Stimulated activated CD8-positive, alpha-beta memory T cell treated with anti-CD3 and anti-CD28 coated beads, Interleukin-7, amount 100 ng/mL, for 24 hours (primary cell): ENCODE data around the gene GRID1.

Experiments
- DNase-seq: peaks from one replicate; pipeline ENCODE4 v3.0.0-alpha.2; 2020; ENCODE audit warnings: low read depth

GRID1 gene

DNA sequence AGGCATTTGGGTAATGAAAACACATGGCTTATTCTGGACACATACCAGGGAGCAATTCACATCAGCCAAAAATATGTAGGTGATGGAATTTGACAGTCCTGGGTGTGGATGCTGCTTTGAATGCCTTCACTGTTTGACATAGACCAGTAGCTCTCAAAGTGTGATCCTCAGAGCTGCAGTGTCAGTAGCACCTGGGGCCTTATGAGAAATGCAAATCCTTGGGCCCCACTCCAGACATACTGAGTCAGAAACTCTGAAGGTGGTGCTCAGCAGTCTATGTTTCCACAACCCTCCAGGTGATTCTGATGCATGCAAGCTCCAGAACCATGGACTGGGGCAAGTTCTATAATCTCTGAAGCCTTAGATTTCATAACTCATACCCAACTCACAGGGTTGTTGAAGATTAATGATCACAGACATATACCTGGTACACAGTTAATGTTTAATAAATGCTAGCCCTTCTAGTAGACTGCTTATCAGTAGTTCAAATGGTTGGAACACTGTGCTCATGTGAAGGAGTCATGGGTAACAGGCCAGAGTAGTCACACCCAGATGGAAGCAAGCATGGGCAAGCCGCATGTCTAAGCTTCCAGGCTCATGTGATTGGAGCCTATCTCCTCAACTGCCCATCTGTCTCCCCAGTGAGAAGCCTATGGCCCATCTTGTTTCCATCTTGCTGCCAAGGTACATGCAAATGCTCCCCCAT, 715.7 kb downstream of the GRID1 start:
- DNase-seq: no peak

DNA sequence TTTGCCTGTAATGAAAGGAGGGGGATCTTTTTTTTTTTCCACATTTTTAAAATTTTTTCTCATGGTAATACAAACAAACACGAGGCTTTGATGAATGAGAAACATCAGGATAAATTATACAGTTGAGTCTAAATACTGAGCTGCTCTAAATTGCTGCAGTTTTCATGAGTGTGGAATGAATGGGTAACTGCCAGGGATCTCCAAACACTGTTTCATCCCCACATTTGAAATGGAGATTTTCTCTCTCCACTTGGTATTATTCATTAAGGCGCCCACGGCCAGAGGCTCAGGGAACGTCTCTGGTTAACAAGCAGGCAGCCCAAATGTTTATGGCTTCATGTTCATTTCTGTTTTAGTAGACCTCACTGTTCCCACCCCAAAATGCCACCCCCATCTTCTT, 717.1 kb downstream of the GRID1 start:
- DNase-seq: no peak

DNA sequence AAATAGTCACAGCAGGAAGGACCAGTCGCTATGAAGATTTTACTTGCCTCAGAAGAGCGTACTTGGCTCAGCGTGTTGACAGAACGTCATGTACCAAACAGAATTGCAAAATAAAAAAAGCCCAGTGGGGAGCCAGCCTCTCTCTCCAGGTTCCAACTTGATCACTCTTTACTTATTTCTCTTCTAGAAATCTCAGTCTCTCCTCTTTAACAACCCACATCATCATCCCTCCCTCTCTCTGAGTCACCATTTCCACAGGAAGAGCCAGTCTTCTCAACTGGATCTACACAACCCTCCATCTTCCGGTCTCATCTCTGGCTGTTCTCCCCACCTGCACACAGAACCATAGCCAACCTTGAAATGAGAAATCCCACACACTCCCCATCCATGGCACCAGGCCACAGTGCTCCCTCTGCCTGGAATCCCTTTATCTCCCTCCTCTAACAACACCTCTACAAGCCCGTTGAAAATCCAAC, 718.3 kb downstream of the GRID1 start:
- no peak for DNase-seq

DNA sequence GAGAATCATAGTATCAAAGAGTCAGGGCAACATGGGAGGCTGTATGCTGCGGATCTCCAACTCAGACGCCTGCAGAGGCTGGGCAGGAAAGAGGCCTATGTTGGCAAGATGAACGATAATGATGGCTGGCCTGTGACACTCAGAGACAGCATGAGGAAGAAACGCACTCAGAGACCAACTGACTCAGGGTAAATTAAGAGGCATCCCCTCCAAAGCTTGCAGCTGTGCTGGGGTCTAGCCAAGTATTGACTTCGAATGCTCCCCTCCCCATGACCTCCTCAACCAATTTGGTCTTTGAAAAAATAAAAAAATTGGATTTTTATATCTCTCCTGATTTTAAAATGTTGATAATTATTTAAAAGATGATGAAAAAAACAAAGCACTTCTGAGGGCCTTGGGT, 718.9 kb downstream of the GRID1 start:
- DNase-seq: no peak

DNA sequence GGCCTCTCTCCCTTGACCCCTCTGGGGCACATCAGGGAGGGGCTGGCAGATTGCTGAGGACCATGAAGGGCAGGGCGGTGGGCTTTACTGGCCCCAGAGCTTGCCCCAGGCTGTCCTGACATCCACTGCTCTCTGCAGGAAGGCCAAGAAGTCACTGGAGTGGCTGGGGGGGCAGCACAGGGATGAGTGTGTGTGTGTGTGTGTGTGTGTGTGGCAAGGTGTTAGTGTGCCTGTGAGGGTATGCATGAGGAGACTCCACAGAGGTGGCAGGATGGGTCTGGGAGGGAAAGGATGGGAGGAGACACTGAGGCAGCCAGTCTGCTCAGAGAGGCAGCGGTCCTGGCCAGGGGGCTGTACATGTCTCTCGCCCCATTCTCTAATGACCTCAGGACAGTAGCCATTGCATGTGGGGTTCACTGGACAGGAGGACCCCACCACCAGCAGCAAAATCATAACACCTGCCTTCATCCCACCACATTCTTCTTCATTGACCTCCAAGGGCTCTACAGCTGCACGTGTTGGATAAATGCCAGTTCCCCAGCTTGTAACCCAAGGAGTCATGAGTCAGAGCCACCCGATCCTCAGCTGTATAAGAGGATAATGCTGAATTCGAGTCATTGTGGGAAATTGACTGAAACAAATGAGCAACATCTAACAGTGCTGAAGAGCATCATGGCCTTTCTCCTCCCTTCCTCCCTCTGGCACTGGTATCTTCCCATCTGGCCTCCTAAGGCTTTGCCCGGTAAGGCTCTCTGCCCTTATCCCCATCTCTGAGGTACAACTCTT, 720.5 kb downstream of the GRID1 start:
- DNase-seq: no peak

DNA sequence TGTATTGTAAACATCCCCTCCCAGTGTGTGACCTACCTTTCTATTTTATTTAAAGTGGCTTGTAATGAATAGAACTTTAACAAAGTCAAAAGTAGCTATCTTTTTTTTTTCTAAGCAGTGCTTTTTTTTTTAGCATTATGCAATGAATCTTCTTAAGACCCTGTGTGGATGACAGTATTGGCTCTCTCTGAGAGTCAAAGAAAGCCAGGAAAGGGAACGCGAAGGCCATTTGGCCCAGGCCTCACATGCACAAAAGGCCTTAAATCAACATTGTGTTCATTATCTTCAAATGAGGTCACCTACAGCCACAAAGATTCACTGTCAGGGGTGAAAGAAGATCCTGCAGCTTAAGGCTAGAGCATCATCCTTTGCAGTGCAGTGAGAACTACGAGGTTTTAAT, 721.5 kb downstream of the GRID1 start:
- DNase-seq: no peak

DNA sequence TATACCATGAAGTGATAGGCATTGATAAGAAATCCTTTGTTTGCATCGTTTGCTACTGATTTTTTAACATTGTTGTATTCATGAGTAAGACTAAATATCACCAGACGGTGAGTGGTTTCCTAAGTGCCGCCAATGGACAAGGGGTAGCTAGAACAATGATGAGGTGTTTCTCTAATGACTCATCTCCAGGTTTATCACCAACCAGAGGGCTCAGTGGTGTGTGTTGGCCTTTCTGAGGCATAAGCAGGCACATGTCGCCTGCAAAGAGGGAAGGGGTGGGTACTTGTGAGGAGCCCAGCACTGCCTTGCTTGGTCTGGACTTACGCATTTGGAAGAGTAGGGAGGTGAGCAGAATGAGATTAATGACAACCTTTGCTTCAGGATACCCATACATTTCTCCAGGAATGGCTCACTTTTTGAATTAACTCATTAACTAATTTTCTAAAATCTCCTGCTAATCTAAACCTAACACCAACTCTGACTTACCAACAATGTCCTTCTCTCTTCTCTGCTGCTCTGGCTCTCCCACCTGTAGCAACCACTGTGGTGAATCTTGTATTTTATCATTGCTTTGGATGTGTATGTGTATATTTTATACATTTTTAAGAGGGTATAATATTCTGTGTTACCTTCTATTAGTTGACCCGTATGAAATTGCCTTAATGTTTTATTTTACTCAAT, 722.6 kb downstream of the GRID1 start:
- no peak for DNase-seq

DNA sequence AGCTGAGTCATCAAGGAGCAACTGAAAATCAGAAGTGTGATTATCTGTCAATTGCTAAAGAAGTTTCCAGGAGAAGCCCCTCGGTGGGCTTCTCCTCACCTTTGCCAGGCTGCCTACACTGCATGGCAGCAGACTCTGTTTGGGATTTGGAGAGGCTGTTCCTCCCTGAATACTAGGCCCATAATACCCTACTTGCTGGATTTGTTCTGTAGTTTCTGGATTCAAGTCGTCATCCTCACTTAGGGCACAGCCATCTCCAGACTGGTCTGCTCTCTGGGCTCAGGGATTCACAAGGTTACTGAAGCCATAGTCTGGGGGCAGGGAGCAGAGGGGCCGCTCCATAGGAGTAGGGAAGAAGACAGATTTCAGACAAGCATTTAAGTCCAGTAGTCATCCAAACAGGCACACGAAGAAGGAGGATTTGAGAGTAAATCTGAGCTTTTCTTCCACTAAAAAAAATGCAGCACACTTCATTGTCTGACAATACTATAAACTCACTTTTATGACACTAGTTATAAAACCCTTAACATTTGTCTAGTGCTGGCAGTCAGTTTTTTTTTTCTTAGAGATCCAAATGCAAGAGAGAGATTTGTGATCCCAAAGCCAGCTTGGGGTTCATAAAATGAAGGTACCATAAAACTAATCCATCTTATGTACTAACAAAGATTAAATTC, 723.3 kb downstream of the GRID1 start:
- DNase-seq: no peak

DNA sequence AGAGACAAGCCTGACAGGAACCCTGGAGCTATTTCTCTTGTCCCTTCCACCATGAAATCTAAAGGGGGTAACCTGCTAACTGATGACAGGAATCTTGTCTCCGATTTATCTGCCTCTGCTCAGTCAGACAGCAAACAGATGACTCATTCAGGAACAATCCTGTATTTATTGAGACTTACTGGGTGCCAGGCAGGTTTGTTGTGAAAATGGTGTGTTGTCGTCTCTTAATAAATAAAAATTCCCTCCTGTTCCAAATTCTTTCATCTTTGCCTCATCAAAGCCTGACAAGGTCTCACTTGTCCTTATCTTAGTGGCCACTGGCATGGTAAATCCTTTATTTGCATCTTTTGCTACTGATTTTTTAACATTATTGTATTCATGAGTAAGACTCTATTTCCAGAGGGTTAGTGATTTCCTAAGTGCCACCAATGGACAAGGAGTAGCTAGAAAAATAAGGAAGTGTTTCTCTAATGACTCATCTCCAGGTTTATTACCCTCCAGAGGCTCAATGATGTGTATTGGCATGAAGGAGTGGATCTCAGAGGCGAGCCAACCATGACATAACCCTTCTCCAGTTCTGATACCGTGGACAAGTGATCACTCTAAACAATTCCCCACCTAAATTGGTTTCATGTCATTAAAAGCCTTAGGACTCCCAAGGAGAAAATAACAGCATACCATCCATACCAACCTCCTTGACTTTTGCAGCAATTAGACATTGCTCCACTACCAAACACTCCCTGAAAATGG, 724.0 kb downstream of the GRID1 start:
- no peak for DNase-seq

DNA sequence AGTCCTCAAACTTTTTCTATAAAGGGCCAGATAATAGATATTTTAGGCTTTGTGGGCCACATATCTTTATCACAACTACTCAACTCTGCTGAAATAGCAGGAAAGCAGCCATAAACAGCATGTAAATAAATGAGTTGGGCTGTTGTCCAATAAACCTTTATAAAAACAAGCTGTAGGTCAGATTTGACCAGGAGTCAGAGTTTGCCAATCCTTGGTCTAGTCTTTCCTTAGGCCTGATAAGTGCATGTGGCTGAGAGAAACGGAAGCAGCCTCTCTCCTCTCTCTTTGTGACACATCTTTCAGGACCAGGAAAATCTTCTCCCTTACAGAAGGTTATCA, 724.5 kb downstream of the GRID1 start:
- no peak for DNase-seq

DNA sequence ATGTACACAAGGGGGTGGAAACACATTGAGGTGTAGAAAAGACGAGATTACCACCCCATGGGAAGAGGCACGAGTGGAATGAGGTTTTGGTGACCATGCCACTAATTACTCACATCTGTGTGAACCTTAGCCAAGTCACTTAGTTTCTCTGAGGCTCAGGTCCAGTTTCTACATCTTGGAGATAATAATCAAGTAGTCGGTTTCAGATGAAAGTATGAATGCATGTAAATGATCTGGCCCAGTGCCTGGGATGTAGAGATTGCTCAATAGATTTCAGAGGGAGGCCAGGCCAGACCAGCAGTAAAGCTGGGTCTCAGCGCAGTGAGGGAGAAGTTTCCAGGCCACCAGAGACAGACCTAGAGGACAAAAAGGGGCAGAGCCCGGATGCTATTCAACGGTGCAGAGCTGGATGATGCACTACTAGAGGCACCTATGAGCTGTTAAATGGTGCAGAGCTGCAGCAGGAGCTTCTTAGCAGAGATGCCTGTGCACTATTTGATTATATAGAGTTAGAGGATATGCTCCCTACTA, 725.1 kb downstream of the GRID1 start:
- DNase-seq: no peak

DNA sequence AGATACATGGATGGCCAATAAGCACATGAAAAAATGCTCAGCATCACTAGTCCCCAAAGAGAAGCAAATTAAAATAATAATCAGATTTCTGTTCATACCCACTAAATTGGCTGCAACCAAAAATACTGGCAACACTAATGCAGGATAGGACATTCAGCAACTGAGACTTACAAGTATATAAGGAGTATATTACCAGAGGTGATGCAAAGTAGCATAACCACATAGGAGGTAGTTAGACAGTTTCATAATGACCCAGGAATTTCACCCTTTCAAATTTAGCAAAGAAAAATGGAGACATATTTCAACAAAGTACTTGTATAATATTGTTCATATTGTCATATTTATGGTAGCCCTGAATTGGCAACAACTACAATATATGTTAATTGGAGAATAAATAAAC, 727.8 kb downstream of the GRID1 start:
- no peak for DNase-seq

DNA sequence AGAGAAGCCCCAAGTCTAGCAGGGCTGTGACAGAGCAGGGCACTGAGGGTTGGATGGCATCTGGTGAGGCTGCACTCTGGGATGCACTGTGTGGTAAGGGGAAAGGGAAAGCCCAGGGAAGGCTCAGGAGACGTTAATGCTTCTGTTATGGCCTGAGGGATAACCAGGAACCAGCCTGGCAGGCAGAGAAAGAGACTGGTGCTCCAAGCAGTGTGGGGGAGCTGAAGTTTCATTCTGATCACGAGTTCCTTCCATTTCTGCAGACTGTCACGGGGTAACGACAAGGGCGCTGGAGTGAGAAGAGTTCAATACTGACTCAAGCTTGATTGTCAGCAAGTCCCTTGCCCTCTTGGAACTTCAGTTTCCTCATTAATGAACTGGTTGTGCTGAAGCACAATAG, 730.9 kb downstream of the GRID1 start:
- DNase-seq: no peak

DNA sequence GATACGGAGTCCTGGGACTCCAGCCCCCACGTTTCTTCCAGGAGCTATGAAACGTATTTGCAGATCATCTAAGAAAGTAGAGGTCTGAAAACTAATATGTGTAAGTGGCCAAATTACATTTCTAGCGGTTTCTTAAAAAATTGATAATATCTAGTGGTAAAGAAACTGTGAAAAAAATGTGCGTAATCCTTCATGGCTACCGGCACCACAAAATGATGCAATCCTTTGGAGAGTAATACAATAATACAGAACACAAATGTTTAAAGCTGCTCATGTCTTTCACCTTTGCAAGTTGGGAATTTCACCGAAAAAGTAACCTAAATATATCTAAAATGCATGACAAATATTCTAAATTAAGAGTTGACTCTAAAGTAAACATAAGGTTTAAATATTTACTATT, 742.1 kb downstream of the GRID1 start:
- DNase-seq: no peak

DNA sequence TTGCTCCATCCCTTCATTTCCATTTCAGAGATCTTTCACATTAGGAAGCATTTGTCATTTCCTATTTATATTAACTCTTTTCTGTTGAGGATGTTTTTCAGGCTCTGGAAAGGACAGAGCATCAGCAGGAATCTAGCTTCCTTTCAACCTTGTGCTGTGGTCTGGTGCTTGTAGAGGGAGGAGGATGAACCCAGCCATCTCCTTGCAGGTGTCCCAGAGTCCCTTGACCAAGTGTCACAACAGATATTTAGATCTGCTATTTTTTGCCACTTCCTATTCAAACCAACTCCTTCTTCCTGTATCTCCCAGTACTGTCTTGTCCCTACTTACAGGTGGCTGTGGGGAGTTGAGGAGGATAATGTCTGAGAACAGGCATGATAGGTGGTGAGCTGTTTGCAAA, 742.8 kb downstream of the GRID1 start:
- DNase-seq: no peak

DNA sequence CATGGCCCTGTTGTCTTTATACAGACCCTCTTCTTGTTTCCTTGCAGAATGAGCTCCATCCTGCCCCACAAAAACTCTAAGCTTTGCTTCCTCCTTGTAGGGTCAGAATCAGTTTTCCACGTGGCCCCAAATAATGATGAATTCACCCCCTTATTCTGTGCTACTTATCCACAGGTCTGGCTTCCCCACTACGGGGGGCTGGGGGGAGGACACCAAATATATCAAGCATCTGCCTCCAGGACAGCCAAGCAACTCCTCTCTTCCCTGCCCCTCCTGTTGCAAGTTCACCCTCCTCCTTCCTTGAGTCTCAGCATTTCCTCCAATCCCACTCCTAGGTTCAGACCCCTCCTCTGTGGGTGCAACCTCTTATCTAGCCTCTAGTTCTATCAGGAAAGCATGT, 743.3 kb downstream of the GRID1 start:
- DNase-seq: no peak

DNA sequence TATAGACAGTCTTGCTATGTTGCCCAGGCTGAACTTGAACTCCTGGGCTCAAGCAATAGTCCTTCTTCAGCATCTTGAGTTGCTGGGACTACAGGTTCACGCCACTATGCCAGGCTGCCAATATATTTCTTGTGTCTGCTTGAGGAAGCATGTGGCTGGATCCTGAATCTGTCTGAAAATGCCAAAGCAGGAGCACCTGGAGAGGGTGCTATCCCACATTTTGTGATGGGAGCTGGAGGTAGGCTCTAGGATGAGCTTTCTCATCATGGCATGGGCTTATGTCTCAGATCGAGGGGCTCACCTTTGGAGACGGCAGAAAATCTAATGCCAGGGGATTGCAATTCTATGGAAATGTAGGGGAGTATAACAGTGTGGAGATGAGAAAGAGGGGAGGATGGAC, 744.2 kb downstream of the GRID1 start:
- DNase-seq: no peak

DNA sequence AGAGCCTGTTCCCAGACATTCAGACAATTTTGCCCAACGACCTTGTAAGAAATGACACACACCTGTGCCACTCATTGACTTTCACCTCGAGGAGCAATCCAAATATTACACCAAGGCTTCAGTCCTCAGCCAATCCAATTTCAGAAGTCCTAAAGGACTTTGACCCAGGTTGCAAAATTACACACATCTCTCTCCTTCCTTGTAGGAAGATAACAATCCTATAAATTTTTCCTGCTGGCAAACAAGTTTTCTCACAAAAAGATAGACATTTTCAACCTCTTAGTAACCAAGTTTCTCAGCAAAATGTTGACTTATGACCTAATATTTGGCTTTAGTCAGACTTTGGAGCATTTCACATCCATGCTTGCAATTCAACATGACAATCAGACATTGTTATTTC, 745.0 kb downstream of the GRID1 start:
- DNase-seq: no peak

DNA sequence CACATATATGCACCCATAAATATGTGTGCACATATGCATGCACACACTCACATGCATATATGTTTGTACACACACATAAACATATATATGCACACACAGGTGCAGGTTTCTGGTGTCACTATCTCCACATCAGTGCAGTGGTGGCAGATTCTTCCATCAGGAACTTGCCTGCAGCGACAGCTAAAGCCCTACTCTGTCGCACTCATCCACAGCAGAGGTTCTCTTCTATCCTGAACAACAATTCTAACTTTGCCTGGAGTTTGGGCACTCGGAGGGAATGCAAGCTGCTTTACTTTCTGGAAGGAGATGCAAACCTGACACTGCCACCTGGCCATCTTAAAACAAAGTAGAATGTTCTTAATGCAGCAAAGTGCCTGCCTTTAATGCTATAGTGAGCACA, 745.8 kb downstream of the GRID1 start:
- DNase-seq: no peak

DNA sequence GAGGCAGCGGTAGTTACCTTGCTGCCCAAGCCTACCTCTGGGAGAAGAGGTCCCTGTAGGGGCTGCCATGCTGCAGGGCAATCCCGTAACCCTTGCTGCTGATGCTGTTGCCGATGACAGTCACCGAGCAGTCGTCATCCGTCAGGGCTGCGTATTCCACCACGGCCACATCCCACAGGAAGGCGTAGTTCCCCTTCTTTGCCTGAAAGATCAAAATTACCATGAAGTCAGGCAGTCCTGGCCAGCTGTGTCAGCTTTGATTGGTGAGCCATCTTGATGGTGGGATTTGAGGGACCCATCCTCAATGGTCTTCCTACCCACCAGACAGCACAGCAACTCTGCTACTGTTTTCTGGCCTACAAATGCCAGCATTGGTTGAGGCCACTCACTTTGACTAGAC, 746.8 kb downstream of the GRID1 start:
- no peak for DNase-seq

DNA sequence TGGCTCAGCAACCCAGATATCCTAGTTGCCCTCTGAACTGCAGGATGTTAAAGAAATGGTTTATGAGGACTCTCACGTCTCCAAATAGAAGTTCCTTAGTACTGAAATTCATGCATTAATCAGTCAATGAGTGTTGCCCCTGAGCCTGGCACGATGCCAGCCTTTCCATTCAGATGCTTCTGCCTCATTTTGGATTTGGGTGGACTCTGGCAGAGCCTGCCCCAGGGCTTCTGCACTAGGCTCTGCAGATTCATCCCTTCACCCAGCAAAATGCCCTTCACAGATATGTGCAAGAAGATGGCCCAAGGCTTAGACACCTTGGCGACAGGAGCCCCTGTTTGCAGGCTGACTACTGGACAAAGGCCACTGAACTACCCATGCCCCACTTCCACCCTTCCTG, 747.8 kb downstream of the GRID1 start:
- no peak for DNase-seq
